ENCODE measurements around the gene POLD1.
"Not testable (repeated sequence)": the region's sequence is repeated elsewhere in the genome, so short reads cannot be mapped to it uniquely, and the experiment has no call there.

POLD1 gene

DNA sequence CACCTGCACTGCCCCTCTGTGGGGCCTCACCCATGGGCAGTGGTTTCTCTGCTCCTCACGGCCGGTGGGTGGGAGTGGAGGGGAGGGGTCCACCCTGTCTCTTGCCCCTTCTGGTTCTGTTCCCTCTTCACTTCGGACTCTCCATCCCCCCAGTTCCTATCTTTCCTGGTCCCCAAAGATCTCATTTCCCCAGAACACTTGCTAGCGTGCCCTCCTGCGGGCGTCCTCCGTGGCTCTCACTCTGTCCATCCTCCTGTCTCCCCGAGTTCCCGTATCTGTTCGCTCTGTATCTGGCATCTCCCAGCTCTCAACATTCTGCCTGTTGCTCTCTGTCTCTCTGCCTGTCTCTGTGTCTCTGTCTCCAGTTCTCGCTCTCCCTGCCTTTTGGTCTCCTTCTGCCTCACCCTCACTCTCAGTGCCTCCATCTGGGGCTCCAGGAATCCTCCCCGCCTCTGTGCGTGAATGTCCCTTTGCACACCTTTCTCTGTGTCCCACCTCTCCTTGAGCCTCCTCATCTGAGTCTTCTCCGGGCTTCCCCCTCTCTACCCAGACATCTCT, 35.0 kb downstream of the POLD1 start:
- FAIRE-seq, result no peak

DNA sequence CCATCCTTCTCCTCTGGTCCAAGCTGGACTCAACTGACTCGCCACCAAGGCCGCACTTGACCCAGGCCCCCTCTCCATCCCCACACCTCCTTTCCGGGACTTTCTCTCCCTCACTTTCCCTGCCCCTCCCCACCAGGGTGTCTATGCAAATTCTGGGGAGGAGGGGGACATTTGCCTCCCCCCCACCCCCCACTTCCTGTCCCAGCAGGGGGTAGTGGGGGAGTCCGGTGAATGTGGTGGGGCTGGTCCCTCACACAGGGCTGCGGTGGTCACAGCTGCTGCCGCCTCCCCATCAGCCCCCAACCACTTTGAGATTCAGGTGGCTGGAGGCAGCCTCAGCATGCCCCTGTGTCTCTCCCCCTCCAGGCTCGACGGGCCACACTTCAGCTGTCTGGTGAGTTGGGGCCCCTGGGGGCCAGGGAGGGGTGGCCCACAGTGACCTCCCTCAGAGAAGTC, 35.5 kb downstream of the POLD1 start:
- FAIRE-seq, result no peak

DNA sequence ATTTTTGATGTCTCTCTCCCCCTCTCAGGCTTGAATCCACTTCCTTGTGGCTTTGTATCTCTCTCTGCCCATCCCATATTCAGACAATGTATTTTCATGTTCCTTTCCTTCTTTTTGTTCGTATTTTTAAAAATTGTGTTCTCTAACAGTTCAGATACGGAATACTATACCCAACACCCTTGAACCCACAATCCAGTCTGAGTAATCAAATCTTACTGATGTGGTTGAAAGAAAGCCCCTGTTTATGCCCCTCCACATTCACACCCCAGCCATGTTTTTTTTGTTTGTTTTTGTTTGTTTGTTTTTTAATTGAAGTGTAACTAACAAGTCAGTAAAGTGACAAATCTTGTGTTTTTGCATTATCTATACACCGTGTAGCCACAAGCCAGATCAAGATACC, 36.0 kb downstream of the POLD1 start:
- FAIRE-seq, result no peak

DNA sequence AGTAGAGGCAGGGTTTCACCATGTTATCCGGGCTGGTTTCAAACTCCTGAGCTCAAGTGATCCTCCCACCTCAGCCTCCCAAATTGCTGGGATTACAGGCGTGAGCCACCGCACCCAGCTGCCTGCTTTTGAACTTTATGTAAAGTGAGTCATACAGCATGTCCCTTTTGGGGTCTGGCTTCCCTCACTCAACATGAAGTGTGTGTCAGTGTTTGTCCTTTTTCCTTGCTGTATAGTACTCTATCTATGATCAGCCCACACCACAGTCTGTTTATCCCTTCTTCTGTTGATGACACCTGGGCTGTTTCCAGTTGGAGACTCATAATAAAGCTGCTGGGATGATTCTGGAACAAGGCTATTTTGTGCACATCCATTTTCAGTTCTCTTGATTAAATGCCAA, 36.7 kb downstream of the POLD1 start:
- FAIRE-seq, result no peak

DNA sequence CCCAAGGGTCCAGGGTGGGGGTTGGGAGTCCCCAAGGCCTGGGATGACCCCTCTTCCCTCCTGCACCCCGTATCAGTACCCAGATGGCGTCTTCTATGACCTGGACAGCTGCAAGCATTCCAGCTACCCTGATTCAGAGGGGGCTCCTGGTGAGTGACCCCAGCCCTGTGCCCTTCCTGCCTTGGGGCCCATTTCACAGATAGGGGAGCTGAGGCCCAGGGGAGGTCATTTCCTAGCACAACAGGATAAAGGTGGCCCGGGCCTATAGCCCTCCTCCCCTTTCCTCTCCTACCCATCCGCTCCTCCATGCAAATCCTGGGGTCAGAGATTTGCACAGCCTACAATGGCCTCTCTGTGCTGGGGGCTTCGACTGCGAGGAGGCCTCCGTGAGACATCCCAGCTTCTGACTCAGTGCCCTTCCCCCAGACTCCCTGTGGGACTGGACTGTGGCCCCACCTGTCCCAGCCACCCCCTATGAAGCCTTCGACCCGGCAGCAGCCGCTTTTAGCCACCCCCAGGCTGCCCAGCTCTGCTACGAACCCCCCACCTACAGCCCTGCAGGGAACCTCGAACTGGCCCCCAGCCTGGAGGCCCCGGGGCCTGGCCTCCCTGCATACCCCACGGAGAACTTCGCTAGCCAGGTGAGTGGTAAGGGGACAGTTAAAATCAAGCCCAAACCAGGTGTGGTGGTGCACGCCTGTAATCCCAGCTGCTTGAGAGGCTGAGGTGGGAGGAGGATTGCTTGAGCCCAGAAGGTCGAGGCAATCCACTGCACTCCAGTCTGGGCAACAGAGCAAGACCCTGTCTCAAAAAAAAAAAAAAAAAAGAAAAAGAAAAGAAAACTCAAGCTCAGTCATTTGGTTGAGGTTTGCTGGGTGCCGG, 38.5 kb downstream of the POLD1 start:
- no peak for FAIRE-seq

DNA sequence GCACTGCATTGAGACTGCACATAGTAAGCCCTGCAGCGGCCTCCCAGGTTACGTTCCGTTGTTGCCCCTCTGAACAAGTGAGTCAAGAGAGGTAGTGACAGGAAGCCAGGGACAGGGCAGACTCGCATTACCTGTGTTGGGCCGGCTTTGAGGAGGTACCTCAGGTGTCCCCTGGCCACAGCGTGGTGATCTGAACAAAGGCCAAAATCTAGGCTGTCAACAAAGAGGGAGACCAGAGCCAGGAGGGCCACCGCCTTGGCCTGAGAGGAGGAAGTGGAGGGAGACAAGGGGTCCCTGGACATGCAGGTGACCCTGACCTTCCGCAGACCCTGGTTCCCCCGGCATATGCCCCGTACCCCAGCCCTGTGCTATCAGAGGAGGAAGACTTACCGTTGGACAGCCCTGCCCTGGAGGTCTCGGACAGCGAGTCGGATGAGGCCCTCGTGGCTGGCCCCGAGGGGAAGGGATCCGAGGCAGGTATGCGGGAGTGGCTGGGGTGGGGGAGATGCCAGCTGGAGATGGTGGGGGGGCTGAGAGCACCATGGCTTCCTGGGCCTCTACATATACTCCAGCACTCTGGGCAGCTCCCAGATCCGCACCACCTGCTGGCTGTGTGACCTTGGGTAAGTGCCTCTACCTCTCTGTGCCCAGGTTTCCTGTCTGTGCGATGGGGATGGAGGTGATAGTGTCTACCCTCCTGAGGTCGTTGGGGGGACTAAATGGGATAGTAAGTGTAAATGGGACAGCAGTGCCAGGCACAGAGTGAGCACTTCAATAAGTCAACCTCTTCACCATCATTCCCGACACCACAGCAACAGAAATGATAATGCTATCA, 39.3 kb downstream of the POLD1 start:
- no peak for FAIRE-seq

DNA sequence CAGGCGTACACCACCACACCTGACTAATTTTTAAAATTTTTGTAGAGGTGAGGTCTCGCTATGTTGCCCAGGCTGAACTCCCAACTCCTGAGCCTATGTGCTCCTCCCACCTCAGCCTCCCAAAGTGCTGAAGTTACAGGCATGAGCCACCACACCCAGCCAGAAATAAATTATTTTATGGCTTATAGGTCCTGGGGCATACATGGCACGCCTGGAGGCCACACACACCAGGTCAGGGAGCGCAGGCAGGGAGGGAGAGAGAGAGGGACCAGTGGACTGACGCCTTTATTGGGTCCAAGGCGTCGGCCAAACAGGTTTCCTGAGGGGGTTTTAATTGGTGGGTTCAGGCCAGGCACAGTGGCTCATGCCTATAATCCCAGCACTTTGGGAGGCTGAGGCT, 41.4 kb downstream of the POLD1 start:
- no peak for FAIRE-seq

DNA sequence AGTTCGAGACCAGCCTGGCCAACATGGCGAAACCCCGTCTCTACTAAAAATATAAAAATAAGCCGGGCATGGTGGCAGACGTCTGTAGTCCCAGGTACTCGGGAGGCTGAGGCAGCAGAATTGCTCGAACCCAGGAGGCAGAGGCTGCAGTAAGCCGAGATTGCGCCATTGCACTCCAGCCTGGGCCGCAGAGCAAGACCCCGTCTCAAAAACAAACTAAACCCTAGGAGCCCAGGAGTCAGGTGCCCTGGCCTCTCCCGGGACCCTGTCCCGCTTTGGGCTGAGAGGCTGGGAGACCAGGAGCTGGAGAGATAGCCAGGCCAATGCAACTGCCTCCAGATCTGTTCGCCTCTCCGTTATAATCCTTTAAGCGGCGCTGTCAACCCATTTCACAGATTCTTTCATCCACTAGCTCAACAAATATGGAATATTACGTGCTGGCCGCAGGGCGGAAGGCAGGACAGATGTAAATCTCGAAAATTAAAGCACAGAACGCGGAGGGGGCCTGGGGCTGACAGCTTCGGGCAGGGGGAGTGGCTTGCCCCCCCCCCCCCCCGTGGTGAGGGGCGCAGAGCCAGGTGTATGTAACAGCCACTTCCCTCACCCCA, 43.3 kb downstream of the POLD1 start:
- FAIRE-seq, result no peak

DNA sequence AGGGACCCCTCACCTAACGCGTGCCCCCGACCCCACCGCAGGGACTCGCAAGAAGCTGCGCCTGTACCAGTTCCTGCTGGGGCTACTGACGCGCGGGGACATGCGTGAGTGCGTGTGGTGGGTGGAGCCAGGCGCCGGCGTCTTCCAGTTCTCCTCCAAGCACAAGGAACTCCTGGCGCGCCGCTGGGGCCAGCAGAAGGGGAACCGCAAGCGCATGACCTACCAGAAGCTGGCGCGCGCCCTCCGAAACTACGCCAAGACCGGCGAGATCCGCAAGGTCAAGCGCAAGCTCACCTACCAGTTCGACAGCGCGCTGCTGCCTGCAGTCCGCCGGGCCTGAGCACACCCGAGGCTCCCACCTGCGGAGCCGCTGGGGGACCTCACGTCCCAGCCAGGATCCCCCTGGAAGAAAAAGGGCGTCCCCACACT, 43.9 kb downstream of the POLD1 start:
- no peak for FAIRE-seq

DNA sequence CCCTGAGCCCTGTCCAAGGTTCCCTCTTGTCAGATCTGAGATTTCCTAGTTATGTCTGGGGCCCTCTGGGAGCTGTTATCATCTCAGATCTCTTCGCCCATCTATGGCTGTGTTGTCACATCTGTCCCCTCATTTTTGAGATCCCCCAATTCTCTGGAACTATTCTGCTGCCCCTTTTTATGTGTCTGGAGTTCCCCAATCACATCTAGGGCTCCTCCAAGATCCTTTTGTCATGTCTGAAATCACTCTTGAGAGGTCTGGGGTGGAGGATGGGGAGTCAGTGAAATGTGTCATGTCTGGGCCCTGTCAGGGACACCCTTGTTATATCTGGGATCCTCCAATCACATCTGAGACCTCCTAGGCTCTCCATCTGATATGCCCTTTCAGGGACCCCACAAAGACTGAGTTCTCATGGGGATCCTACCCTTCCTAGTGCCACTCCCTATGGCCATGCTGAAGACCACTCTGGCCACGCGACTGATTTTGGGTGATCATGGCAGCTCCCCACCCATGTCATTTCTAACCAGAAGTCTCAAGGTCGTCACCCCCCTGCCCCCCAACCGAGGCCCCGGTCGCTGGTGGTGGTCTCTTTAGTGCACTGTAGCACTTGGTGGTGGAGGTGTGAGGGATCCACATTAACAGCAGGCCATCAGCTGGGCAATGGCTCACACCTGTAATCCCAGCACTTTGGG, 44.8 kb downstream of the POLD1 start:
- no peak for FAIRE-seq

DNA sequence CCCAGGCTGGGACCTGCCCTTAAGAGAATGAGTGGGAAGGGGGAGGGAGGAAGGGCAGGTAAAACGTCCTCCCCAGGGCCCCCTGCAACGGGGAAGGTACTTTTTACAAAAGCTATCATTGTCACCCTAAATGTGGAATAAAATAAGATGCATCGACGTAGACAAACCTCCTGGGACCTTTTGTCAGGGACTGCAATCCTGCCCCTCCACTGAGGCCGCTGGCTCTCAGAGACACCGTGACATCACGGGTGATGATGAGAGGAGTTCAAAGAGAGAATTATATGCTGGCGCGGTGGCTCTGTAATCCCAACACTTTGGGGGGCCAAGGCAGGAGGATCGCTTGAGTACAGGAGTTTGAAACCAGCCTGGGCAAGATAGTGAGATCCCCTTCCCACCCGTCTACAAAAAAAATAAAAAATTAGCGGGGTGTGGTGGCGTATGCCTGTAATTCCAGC, 46.8 kb downstream of the POLD1 start:
- no peak for FAIRE-seq

DNA sequence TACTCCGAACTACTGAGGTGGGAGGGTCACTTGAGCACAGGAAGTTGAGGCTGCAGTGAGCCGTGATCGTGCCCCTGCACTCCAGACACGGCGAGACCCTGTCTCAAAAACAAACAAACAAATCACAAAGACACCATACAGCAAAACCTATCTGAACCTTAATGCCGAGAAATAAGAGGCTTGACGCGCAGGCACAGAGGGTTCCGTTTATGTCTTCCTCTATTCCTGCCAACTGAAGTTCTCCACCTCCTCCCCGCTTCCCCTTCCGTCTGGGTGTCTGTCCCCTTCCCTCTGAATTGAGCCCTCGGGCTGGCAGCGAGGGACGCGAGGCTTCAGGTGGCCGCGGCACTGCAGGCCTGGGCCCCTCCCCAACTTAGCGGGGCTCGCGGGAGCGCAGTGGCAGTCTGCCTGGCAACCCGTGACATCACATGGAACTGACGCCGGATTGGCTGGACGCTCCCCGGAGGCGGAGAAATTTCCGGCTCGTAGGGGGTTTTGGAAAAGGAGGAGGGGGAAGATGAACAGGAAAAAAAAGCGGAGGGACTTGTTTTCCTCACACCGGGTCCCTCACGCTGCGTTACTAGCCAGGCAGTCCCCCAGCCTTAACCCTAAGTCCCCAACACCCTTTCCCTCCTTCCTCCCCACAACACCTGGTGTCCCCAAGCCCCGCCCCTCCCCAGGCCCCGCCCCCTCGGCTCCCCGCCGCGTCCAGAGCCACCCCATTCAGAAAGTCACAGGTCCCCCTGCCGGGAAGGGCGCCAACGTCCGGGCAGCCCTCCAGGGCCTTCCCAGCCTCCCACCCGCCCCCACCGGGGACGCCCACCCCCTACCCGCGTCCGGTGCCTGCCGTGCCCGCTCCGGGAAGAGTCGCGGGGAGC, 47.4 kb downstream of the POLD1 start:
- no peak for FAIRE-seq

DNA sequence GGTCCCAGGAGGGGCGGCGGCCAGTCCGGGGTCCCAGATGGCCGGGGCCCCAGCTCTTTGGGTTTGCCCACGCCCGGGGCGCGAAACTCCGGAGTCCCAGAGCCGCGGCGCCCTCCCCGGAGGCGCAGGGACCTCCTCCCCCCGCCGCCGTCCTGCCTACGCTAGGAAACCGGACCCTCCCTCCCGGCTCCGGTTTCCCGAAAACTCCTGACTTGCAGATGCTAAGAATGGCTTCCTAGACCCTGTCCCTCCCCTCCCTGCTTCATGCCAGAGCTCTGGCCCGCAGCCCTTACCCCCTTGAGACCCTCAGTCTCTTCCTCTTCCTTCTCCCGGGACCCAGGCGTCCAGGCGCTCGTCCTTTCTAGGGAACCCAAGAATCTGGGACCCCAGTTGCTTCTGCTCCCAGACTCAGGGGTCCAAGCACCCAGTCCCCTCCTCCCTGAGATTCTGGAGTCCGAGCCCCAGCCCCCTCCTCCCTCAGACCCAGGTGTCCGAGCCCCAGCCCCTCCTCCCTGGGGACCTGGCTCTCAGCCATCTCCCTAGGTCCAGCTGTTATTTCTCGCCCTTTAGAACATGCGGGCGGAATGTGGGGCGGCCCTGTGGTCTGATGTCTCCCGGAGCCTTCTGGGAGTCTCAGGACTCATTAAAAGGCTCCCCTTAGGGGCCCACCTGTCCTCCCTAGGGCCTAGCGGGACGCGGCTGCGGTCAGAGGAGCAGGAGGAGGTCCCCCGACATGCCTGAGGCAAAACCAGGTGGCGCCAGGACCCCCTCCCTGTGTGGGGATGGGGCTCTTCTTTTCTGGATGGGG, 48.3 kb downstream of the POLD1 start, which contains the start of gene MYBPC2:
Gene MYBPC2 (plus strand): TSS at position 672 of the 808 bp plus-strand sequence. CDS start 62 bp downstream, at position 734.
- FAIRE-seq, result no peak

DNA sequence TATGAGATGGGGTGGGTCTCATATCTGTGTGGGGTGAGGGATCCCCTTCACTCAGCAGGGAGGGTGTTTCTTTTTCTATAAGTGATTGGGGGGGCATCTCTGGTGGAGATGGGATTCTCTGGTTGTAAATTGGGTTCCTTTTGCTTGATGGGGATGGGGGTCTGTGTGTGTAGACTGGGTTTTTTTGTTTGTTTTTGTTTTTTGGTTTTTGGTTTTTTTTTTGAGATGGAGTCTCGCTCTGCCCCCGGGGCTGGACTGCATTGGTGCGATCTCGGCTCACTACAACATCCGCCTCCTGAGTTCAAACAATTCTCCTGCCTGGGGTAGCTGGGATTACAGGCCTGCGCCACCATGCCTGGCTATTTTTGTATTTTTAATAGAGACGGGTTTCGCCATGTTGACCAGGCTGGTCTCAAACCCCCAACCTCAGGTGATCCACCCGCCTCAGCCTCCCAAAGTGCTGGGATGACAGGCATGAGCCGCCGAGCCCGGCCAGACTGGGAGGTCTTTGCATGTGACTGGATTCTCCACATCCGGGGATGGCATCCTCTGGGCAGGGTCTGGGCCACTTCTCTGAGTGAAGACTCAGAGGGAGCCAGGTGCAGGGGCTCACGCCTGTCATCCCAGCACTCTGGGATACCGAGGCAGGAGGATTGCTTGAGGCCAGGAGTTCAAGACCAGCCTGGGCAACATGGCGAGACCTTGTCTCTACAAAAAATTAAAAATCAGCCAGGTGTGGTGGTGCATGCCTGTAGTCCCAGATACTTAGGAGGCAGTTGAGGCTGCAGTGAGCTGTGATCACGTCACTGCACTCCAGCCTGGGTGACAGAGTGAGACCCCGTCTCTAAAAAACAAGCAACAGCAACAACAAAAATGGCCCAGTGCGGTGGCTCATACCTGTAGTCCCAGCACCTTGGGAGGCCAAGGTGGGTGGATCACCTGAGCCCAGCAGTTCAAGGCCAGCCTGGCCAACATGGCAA, 49.3 kb downstream of the POLD1 start:
- FAIRE-seq, result no peak

DNA sequence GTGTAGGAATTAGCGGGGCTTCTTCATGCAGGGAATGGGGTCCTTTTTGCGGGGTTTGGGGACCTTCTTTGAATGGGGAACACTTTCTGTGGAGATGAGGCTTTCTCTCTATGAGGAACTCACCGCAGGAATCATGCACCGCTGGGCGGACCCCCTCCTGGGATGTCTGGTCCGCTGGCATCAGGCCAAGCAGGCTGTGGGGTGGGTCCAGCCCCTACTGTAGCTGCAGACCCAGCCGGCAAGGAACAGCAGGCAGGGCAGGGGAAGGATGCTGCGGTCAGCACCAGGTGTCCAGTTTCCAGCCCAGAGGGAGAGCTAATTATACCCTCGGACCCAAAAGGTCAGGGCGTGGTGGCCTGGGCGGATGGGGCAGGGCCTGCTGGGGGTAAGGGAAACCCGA, 50.4 kb downstream of the POLD1 start:
- no peak for FAIRE-seq

DNA sequence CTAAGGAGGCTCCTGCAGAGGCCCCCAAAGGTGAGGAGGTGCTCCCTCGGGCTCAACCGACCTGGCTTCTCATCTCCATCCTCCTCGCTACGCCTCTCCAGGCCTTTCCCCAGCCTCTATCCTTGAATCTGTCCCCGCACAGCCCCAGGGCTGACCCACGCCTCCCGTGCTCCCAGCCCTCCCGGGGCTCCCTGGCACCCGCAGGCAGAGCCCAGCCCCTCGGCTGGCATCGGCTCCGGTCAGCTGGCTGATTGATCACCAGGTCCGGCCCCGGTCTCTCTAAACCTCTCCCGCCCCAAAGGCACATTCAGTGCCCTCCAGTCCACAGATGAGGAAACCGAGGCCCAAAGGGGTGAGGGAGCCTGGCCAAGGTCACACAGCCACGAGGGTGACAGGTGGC, 51.1 kb downstream of the POLD1 start:
- FAIRE-seq, result no peak

DNA sequence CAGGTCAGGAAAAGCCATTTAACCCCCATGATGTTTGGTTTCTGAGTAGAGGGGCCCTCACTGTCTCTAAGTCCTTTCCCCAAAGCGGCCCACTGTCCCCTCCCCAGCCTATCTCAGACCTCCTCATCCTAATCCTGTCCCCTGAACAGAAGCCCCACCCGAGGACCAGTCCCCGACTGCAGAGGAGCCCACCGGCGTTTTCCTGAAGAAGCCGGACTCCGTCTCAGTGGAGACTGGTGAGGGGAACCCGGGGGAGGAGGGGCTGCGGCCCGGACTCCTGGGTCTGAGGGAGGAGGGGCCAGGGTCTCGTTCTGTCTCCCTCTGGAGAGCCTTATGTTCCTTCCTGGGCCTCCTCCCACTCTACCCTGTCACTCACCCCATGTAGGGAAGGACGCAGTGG, 51.5 kb downstream of the POLD1 start:
- FAIRE-seq, result no peak

DNA sequence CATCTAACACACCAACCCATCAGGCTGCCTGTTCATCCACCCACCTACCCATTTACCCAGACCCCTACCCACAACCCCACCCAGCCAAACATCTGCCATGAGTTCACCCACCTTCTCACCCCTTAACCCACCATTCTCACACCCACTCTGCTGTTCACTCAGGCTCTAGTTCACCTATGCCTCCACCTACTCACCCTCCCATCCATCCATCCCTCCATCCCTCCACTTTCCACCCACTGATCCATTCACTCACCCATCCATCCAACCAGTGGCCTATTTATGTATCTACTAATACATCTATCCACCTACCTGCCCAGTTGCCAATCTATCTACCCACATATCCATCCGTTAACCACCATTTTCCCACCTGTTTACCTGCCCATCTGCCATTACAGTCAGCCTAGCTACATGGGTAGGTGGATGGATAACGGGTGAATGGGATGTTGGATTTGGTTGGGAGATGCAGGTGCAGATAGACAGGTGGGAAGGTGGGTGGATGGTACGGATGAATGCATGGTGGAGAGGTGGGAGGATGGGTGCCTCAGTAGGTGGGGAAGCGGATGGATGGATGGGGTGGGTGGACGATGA, 53.8 kb downstream of the POLD1 start:
- no peak for FAIRE-seq

DNA sequence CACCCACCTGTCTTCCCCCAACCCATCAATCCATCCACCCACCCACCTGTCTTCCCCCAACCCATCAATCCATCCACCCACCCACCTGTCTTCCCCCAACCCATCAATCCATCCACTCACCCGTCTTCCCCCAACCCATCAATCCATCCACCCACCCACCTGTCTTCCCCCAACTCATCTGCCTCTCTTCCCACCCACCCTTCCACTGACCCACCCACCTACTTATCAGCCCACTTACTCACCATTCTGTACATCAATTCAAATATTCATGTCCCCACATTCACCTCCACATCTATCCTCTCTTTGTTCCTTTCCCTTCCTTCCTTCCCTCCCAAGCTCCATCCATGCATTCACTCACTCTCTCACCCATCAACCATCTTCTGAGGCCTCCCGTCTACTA, 55.0 kb downstream of the POLD1 start:
- FAIRE-seq, result not testable (repeated sequence)

Measured in endometrium (tissue), 2 donors.